Measurements from ENCODE around the gene SLC25A20.

The SLC25A20 gene

DNA sequence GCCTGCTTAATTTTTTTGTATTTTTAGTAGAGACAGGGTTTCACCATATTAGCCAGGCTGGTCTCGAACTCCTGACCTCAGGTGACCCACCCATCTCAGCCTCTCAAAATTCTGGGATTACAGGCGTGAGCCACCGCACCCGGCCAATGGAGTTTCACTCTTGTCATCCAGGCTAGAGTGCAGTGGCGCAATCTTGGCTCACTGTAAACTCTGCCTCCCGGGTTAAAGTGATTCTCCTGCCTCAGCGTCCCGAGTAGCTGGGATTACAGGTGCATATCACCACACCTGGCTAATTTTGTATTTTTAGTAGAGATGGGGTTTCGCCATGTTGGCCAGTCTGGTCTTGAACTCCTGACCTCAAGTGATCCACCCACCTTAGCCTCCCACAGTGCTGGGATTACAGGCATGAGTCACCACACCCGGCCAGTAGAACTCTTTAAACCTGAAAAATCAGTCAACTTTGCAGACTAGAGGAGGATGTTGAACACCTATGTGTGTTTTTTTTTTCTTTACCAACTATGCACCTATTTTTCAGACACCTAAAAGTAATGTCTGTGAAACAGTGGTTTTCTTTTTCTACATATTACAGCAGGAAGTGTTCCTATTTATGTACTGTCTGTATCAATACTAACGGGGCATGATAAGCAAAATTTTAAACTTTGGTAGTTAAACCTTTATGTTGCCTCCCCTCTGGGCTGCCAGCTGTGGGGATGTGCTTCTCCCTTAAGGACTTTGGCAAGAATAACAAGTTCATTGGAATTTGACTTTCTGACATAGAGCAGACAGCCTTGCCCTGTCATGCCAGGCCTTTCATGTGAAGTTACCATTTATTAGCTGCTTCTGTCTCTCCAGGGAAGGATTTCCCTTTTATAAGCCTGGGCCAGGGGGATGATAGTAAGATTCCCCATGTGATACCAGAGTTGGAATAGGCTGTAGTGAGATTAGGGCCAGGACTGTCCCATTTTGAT lies 28.0 kb upstream of the SLC25A20 start:
- H3K4me2 ChIP-seq (ENCODE audit: insufficient read depth, low read length): no peak overlapping the region

DNA sequence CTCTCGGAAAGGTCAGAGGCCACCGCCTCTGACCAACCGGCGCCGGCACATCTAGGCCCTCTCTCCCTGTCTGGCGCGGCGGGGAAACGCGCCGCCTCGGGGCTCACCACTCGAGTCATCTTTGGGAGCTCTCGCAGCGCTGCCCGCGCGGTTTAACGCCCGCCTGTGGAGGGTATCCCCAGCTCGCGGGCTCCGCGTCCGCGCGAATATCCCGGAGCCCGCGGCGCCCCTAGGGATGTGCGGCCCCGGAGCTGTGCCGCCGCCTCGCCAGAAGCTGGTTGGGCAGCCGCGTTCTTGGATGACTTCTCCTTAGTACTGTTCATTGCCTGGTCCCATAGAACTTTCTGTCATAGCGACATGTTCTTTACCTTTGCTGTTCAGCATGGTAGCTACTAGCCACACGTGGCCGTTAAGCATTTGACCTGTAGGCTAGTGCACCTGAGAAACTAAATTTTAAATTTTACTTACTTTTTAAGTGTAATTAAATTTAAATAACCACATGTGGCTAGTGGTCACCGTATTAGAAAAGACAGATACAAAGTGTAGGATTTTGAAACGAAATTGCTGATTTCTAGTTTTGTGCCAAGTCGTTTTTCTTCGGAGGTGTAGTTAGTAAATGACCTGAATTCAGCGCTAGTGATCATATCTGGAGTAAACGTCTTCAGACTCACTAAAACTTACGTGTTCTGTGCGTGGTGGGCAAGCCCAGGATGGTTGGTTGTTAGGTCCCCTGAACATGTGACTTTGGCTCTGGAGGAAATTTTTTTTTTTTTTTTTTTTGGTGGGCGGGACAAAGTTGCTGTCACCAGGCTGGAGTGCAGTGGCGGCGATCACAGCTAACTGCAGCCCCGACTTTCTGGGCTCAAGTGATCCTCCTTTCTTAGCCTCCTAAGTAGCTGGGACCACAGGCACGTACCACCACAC lies 20.8 kb upstream of the SLC25A20 start:
- Histone ChIP-seq H3K27ac (ENCODE audit: low read length) (peak overlapping the region; percentile 91), H4K20me1 (ENCODE audit: insufficient read depth, low read length) (peaks cover 29% of the 10 kb centered on the region), H3K27me3 (ENCODE audit: insufficient read depth, low read length, poor library complexity) (no peaks in the 10 kb centered on the region), H3K79me2 (ENCODE audit: insufficient read depth, low read length) (peaks cover 64% of the 10 kb centered on the region), H2AFZ (ENCODE audit: low read depth, low read length) (peak overlapping the region; percentile 98), H3K4me1 (ENCODE audit: insufficient read depth, low read length) (peaks cover 32% of the 10 kb centered on the region), H3K36me3 (ENCODE audit: insufficient read depth, low read length) (peaks cover 26% of the 10 kb centered on the region), H3K4me2 (ENCODE audit: insufficient read depth, low read length) (peak overlapping the region; percentile 93), H3K4me3 (ENCODE audit: low read depth in 1 of 2, low read length in 2 of 2) (peak overlapping the region; percentile 78 to 93), H3K9ac (ENCODE audit: low read depth, low read length) (peak overlapping the region; percentile 87), H3K9me3 (ENCODE audit: insufficient read depth, low read length, severe bottlenecking) (no peaks in the 10 kb centered on the region)
- no peak for TF ChIP-seq EZH2 (IDR thresholded peaks at IDR 0.05; ENCODE audit: borderline replicate concordance, low read depth, low read length, severe bottlenecking)
- TF ChIP-seq, protein P1, sequence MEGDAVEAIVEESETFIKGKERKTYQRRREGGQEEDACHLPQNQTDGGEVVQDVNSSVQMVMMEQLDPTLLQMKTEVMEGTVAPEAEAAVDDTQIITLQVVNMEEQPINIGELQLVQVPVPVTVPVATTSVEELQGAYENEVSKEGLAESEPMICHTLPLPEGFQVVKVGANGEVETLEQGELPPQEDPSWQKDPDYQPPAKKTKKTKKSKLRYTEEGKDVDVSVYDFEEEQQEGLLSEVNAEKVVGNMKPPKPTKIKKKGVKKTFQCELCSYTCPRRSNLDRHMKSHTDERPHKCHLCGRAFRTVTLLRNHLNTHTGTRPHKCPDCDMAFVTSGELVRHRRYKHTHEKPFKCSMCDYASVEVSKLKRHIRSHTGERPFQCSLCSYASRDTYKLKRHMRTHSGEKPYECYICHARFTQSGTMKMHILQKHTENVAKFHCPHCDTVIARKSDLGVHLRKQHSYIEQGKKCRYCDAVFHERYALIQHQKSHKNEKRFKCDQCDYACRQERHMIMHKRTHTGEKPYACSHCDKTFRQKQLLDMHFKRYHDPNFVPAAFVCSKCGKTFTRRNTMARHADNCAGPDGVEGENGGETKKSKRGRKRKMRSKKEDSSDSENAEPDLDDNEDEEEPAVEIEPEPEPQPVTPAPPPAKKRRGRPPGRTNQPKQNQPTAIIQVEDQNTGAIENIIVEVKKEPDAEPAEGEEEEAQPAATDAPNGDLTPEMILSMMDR (IDR thresholded peaks at IDR 0.05; ENCODE audit: borderline replicate concordance, extremely low read depth, low read length, poor library complexity, severe bottlenecking): no peak
- ATAC-seq (ENCODE audit: insufficient read depth, low read depth) (peak; percentile 51), DNase-seq (peak; percentile 65)

More for the DNA sequence above, 28.0 kb upstream of the SLC25A20 start:
- no peak overlapping the region for H3K27ac ChIP-seq (ENCODE audit: low read length)
- ATAC-seq (ENCODE audit: insufficient read depth, low read depth): no peak
- peaks cover 13% of the 10 kb centered on the region; the same call in 1 of the 2 replicates for H3K4me1 ChIP-seq (ENCODE audit: insufficient read depth, low read length)
- no peak overlapping the region for H2AFZ ChIP-seq (ENCODE audit: low read depth, low read length)
- H3K79me2 ChIP-seq (ENCODE audit: insufficient read depth, low read length): peaks cover 95% of the 10 kb centered on the region
- H3K9ac ChIP-seq (ENCODE audit: low read depth, low read length): no peak overlapping the region
- no peak for TF ChIP-seq EZH2 (IDR thresholded peaks at IDR 0.05; ENCODE audit: borderline replicate concordance, low read depth, low read length, severe bottlenecking)
- TF ChIP-seq, protein P1 (IDR thresholded peaks at IDR 0.05; ENCODE audit: borderline replicate concordance, extremely low read depth, low read length, poor library complexity, severe bottlenecking): no peak
- no peak overlapping the region for H3K4me3 ChIP-seq (ENCODE audit: low read depth in 1 of 2, low read length in 2 of 2)
- H4K20me1 ChIP-seq (ENCODE audit: insufficient read depth, low read length): peaks cover 51% of the 10 kb centered on the region; the same call in 1 of the 2 replicates
- no peak for DNase-seq
- no peaks in the 10 kb centered on the region for H3K27me3 ChIP-seq (ENCODE audit: insufficient read depth, low read length, poor library complexity)
- H3K36me3 ChIP-seq (ENCODE audit: insufficient read depth, low read length): peaks cover 77% of the 10 kb centered on the region
- no peaks in the 10 kb centered on the region for H3K9me3 ChIP-seq (ENCODE audit: insufficient read depth, low read length, severe bottlenecking)

DNA sequence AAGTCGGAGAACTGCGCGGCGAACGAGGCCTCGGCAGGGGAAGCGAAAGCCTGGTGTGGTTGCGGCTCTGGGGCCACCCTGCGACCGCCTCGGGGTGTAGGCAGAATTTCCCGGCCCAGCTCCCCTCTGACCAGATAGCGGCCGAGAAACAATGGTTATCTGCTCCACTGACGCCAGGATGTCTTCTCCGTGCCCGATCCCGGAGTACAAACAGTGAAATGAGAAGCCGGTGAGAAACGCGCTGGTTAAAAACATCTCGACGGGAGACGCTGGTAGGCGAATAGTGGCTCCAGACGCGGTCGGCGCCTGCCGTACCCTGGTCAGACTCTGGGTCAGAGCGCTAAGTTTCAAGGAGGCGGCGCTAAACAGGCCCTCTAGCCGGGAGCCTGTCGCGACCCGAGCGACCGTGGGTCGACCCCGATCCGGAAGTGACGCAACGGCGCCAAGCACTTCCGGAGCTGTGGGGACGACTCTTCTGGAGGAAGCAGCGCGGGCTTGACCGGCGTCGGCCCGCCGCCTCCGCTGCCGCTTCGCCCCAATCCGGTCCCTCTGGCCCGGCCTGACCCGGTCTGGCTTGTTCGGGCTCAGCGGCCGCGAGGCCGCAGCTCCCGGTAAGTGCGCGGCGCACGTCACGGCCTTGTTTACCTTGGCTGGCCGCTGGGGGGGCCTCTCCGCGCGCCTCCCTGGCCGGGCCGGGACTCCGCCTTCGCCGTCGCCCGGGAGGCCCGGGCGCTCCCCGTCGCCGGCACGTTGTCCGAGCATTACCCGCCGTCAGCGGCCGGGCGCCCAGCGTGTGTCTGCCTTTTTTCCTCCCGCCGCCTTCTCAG lies 19.9 kb upstream of the SLC25A20 start, which contains the start of gene ARIH2:
Gene ARIH2 (plus strand): TSS at position 455 of the 827 bp plus-strand sequence. CDS start 8,717 bp downstream, outside the sequence.
- Histone ChIP-seq H3K9ac (ENCODE audit: low read depth, low read length) (peak within 1 kb of the TSS; percentile 87), H3K79me2 (ENCODE audit: insufficient read depth, low read length) (peaks cover 56% of the 10 kb centered on the region), H2AFZ (ENCODE audit: low read depth, low read length) (peak within 1 kb of the TSS; percentile 98), H4K20me1 (ENCODE audit: insufficient read depth, low read length) (peaks cover 21% of the 10 kb centered on the region), H3K9me3 (ENCODE audit: insufficient read depth, low read length, severe bottlenecking) (no peaks in the 10 kb centered on the region), H3K36me3 (ENCODE audit: insufficient read depth, low read length) (peaks cover 18% of the 10 kb centered on the region), H3K4me2 (ENCODE audit: insufficient read depth, low read length) (peak within 1 kb of the TSS; percentile 93), H3K4me1 (ENCODE audit: insufficient read depth, low read length) (peaks cover 32% of the 10 kb centered on the region), H3K4me3 (ENCODE audit: low read depth in 1 of 2, low read length in 2 of 2) (peak within 1 kb of the TSS; percentile 78 to 93), H3K27ac (ENCODE audit: low read length) (peak within 1 kb of the TSS; percentile 91), H3K27me3 (ENCODE audit: insufficient read depth, low read length, poor library complexity) (no peaks in the 10 kb centered on the region)
- TF ChIP-seq EZH2 (IDR thresholded peaks at IDR 0.05; ENCODE audit: borderline replicate concordance, low read depth, low read length, severe bottlenecking): no peak
- TF ChIP-seq, protein P1 (IDR thresholded peaks at IDR 0.05; ENCODE audit: borderline replicate concordance, extremely low read depth, low read length, poor library complexity, severe bottlenecking): peak; percentile 36
- ATAC-seq (ENCODE audit: insufficient read depth, low read depth) (peak; percentile 85), DNase-seq (peak; percentile 84)

Data from DND-41 (cell line).